Smooth muscle cell of the brain vasculature (primary cell): ENCODE data around the gene S100A9.
"Not testable (repeated sequence)": the region's sequence is repeated elsewhere in the genome, so short reads cannot be mapped to it uniquely, and the experiment has no call there.

Experiments used
- DNase-seq: peaks from one replicate; pipeline ENCODE4 v3.0.0-alpha.2; 2012; ENCODE audit warnings: low read depth, low spot score

S100A9 gene

DNA sequence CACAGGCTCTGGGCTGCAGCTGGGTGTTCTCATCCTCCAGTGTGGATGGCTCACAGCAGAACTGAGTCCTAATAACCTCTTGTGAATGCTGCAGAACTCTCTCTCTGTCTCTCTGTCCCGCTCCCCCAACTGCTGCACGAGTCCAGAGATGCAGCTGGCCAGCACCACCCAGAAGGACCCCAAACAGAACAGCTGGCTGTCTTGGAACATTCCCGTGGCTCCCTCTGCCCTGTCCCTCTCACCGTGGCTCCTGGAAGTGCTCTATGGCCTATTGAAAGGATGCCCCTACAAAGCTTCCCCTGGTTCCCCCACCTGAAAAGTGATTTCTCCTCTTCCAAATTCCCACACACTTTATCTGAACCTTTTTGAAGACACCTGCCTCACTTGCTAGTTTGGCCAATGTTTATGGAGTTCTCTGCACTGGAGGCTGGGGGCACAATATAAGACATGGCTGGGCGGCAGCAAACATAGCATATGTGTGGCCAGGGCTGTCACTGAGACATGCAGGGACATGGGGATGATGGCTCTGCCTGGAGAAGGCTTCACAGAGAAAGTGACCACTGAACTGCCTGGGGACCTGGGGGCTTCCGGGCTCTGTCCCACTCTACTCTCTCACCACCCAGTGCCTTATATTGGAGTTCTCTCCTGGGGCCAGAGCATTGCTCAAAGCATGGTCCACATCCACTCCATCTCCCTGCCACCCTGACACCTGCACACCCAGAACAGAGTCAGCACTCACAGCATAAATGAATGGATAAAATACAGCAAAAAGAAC, 48.4 kb downstream of the S100A9 start:
- not testable (repeated sequence) for DNase-seq

DNA sequence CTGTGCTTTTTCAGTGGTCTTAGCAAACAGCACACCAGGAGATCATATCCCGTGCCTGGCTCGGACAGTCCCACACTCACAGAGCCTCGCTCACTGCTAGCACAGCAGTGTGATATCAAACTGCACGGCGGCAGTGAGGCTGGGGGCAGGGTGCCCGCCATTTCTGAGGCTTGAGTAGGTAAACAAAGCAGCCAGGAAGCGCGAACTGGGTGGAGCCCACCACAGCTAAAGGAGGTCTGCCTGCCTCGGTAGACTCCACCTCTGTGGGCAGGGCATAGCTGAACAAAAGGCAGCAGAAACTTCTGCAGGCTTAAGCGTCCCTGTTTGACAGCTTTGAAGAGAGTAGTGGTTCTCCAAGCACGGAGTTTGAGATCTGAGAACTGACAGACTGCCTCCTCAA, 49.6 kb downstream of the S100A9 start:
- not testable (repeated sequence) for DNase-seq
